ENCODE results near the gene CEP104.
A peak's percentile ranks its signal among the peaks of the same experiment; 100 is the strongest.

The CEP104 gene

GRCh38 chr1:3774946-3775489 lies 82.0 kb downstream of the CEP104 start:
- H3K36me3 Mint-ChIP-seq (ENCODE audit: low read depth), result peaks cover 9% of the 10 kb centered on the region
- H3K27me3 Mint-ChIP-seq (ENCODE audit: low read depth), result peaks cover 8% of the 10 kb centered on the region
- H3K9me3 Mint-ChIP-seq, result no peaks in the 10 kb centered on the region
- peaks cover 16% of the 10 kb centered on the region for H3K4me1 Mint-ChIP-seq
- H3K27ac Mint-ChIP-seq, result peak overlapping the region in 2 of 3 experiments; percentile 88 to 89
- H3K4me3 Mint-ChIP-seq, result peak overlapping the region; percentile 61 to 75 (median 64)
- no peak for TF ChIP-seq CTCF (IDR thresholded peaks at IDR 0.05; ENCODE audit: unreplicated experiment in 3 of 3)

GRCh38 chr1:3774276-3774945 lies 82.6 kb downstream of the CEP104 start:
- H3K27me3 Mint-ChIP-seq (ENCODE audit: low read depth), result peaks cover 8% of the 10 kb centered on the region
- peaks cover 3% of the 10 kb centered on the region for H3K36me3 Mint-ChIP-seq (ENCODE audit: low read depth)
- H3K27ac Mint-ChIP-seq, result no peak overlapping the region
- TF ChIP-seq CTCF (IDR thresholded peaks at IDR 0.05; ENCODE audit: unreplicated experiment in 3 of 3), result no peak
- H3K4me3 Mint-ChIP-seq, result no peak overlapping the region
- H3K4me1 Mint-ChIP-seq, result peaks cover 16% of the 10 kb centered on the region
- H3K9me3 Mint-ChIP-seq, result no peaks in the 10 kb centered on the region

- peak overlapping the region; percentile 39 to 59 (median 48) for H3K27ac Mint-ChIP-seq
Measured at GRCh38 chr1:3773572-3774275, 83.3 kb downstream of the CEP104 start.

GRCh38 chr1:3772715-3773571 lies 84.1 kb downstream of the CEP104 start, which contains the start of gene SMIM1:
Gene SMIM1, plus strand, starts transcription at chr1:3772749. Its CDS starts 2,625 bp downstream, at chr1:3775374.
- Mint-ChIP-seq H3K4me3 (peak within 1 kb of the TSS; percentile 54 to 80 (median 74)), H3K27ac (peak within 1 kb of the TSS; percentile 39 to 59 (median 48)), H3K9me3 (no peaks in the 10 kb centered on the region), H3K27me3 (ENCODE audit: low read depth) (peaks cover 8% of the 10 kb centered on the region), H3K36me3 (ENCODE audit: low read depth) (no peaks in the 10 kb centered on the region), H3K4me1 (peaks cover 16% of the 10 kb centered on the region)
- no peak for TF ChIP-seq CTCF (IDR thresholded peaks at IDR 0.05; ENCODE audit: unreplicated experiment in 3 of 3)

More at GRCh38 chr1:3773572-3774275, 83.3 kb downstream of the CEP104 start:
- H3K27me3 Mint-ChIP-seq (ENCODE audit: low read depth), result peaks cover 8% of the 10 kb centered on the region
- no peak for TF ChIP-seq CTCF (IDR thresholded peaks at IDR 0.05; ENCODE audit: unreplicated experiment in 3 of 3)
- peaks cover 16% of the 10 kb centered on the region for H3K4me1 Mint-ChIP-seq
- peak overlapping the region; percentile 54 to 71 (median 69) for H3K4me3 Mint-ChIP-seq
- H3K36me3 Mint-ChIP-seq (ENCODE audit: low read depth), result no peaks in the 10 kb centered on the region
- no peaks in the 10 kb centered on the region for H3K9me3 Mint-ChIP-seq

GRCh38 chr1:3772027-3772714 lies 84.8 kb downstream of the CEP104 start:
- Mint-ChIP-seq H3K4me1 (peaks cover 16% of the 10 kb centered on the region), H3K27me3 (ENCODE audit: low read depth) (peaks cover 8% of the 10 kb centered on the region), H3K27ac (no peak overlapping the region), H3K36me3 (ENCODE audit: low read depth) (no peaks in the 10 kb centered on the region), H3K4me3 (peak overlapping the region; percentile 47 to 80 (median 74)), H3K9me3 (no peaks in the 10 kb centered on the region)
- TF ChIP-seq CTCF (IDR thresholded peaks at IDR 0.05; ENCODE audit: unreplicated experiment in 3 of 3), result no peak

Data from nephron (organoid).